Common myeloid progenitor, CD34-positive (primary cell): ENCODE measurements around the gene FAH.
A peak's percentile ranks its signal among the peaks of the same experiment; 100 is the strongest.
"Not testable (repeated sequence)": the region's sequence is repeated elsewhere in the genome, so short reads cannot be mapped to it uniquely, and the experiment has no call there.

Source experiments
- CTCF ChIA-PET: fragments of 350-600 bp; sonication (Branson Sonifier 250); formaldehyde crosslinking; loops from one replicate; lab custom pipeline; 2021; ENCODE audit warnings: antibody characterized with exemption; lab: Charles Lee
- POLR2A ChIA-PET: fragments of 350-600 bp; sonication (Branson Sonifier 250); formaldehyde crosslinking; loops from one replicate; lab custom pipeline; 2021; ENCODE audit warnings: antibody characterized with exemption; lab: Charles Lee
- DNase-seq, 3 donors: peaks; one replicate each; pipeline versions ENCODE4 v3.0.0 to v3.0.0-alpha.2; 2013
- H3K27ac ChIP-seq, 2 experiments: 1 replicate in 1 of 2; 2 replicates in 1 of 2; pipeline ENCODE4 v1.7.0; 2013; ENCODE audit warnings: inconsistent platforms in 2 of 2, low read length in 2 of 2, mild to moderate bottlenecking in 2 of 2, low read depth in 1 of 2, moderate library complexity in 1 of 2; ENCODE audit not compliant: severe bottlenecking in 2 of 2, insufficient read depth in 1 of 2, poor library complexity in 1 of 2
- H3K27me3 ChIP-seq, 5 experiments: replicated peaks in 2 of 5; 1 replicate in 3 of 5; 2 replicates in 2 of 5; pipeline versions ENCODE4 v1.6.1 to v1.7.0; 2013; ENCODE audit warnings: low read length in 4 of 5, mild to moderate bottlenecking in 2 of 5, moderate library complexity in 2 of 5, inconsistent platforms in 1 of 5; ENCODE audit not compliant: insufficient read depth in 5 of 5, control insufficient read depth in 4 of 5
- H3K36me3 ChIP-seq, 4 experiments: 1 replicate in 2 of 4; 2 replicates in 2 of 4; pipeline versions ENCODE4 v1.6.1 to v1.7.0; 2013; ENCODE audit warnings: low read length in 3 of 4, control low read depth in 1 of 4, mild to moderate bottlenecking in 1 of 4; ENCODE audit not compliant: control insufficient read depth in 4 of 4, insufficient read depth in 4 of 4
- H3K4me1 ChIP-seq, 4 experiments: 1 replicate in 3 of 4; 2 replicates in 1 of 4; pipeline versions ENCODE4 v1.6.1 to v1.7.1; 2013; ENCODE audit warnings: low read length in 3 of 4, mild to moderate bottlenecking in 3 of 4, control low read depth in 1 of 4, inconsistent platforms in 1 of 4, moderate library complexity in 1 of 4; ENCODE audit not compliant: control insufficient read depth in 4 of 4, insufficient read depth in 4 of 4; ENCODE audit errors: control extremely low read depth in 1 of 4
- H3K4me3 ChIP-seq, 7 experiments: 1 replicate in 4 of 7; 2 replicates in 3 of 7; pipeline versions ENCODE4 v1.5.1 to v1.7.0; 2013; ENCODE audit warnings: mild to moderate bottlenecking in 7 of 7, low read length in 6 of 7, moderate library complexity in 6 of 7, inconsistent platforms in 2 of 7, low read depth in 2 of 7, control low read depth in 1 of 7; ENCODE audit not compliant: insufficient read depth in 4 of 7, control insufficient read depth in 1 of 7; ENCODE audit errors: extremely low read depth in 1 of 7
- H3K9me3 ChIP-seq, 5 experiments: 1 replicate in 4 of 5; 2 replicates in 1 of 5; pipeline versions ENCODE4 v1.6.1 to v1.7.1; 2013; ENCODE audit warnings: low read length in 4 of 5, mild to moderate bottlenecking in 2 of 5, inconsistent platforms in 1 of 5, low read depth in 1 of 5, moderate library complexity in 1 of 5; ENCODE audit not compliant: control insufficient read depth in 4 of 5, insufficient read depth in 2 of 5; ENCODE audit errors: control extremely low read depth in 1 of 5
- WGBS: methylation state at CpG from one replicate; pipeline ENCODE4 v1.1.5; 2013; ENCODE audit not compliant: insufficient coverage; 5-methylcytosine and 5-hydroxymethylcytosine counted together

FAH gene

DNA sequence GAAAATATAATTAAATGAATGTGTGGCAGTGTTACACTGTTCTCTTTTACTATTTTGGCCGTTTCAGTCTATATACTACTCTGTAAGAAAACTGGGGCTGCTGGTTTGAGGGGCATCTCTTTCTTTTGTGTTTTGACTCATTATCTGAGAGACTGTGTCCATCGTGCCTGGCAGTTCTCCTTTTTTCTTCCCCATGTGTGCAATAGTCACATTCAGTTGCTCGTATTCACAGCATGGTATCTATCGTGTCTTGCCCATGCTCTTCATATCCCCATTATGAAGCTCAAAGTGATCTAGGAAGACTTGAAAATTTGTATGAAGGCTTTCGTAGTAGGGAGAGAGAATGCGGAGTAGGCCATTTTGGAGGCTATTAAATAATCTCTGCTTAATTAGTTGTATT lies 29.8 kb upstream of the FAH start:
- CTCF ChIA-PET = interaction anchor here (2.8 kb wide), 1 partner anchor 46 kb away, joined by 6 read pairs; no protein-coding TSS in a partner anchor
- Histone ChIP-seq H3K4me3 (no peak overlapping the region), H3K9me3 (no peaks in the 10 kb centered on the region), H3K27me3 (no peaks in the 10 kb centered on the region), H3K27ac (no peak overlapping the region), H3K4me1 (peaks cover 0 to 6% (median 3%) of the 10 kb centered on the region in 4 experiments), H3K36me3 (peaks cover 18 to 48% (median 25%) of the 10 kb centered on the region in 4 experiments)
- 100% methylated on average over 3 of the region's 6 CpGs for WGBS
- no peak for DNase-seq
- POLR2A ChIA-PET = no interaction called here

DNA sequence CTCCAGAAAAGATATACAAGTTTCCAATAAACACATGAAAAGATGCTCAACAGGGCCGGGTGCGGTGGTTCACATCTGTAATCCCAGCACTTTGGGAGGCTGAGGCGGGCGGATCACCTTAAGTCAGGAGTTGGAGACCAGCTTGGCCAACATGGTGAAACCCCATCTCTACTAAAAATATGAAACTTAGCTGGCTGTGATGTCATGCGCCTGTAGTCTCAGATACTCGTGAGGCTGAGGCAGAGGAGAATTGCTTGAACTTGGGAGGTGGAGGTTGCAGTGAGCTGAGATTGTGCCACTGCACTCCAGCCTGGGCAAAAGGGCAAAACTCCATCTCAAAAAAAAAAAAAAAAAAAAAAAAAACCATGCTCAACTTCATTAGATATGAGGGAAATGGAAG lies 25.5 kb upstream of the FAH start:
- DNase-seq, CTCF ChIA-PET, H3K9me3 ChIP-seq, H3K27ac ChIP-seq, H3K4me3 ChIP-seq, H3K4me1 ChIP-seq, POLR2A ChIA-PET, H3K27me3 ChIP-seq: not testable (repeated sequence)
- 100% methylated on average over 4 of the region's 6 CpGs for WGBS
- H3K36me3 ChIP-seq = peaks cover 18 to 45% (median 37%) of the 10 kb centered on the region in 4 experiments

DNA sequence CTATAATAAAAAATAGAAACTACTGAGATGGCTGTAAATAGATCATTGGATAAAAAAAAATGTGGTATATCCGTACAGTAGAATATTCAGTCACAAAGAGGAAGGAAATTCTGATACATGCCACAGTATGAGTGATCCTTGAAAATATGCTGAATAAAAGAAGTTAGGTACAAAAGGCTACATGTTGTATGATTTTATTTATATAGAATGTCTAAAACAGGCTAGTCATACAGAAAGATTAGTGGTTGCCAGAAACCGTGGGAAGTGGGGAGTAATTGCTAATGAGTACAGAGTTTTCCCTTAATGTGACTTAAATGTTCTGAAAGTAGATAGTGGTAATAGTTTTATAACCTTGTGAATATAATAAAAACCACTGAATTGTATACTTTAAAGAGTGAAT lies 24.9 kb upstream of the FAH start:
- Histone ChIP-seq H3K4me1 (peaks cover 0 to 6% (median 3%) of the 10 kb centered on the region in 4 experiments), H3K27ac (no peak overlapping the region), H3K4me3 (no peak overlapping the region), H3K36me3 (peaks cover 17 to 49% (median 35%) of the 10 kb centered on the region in 4 experiments), H3K27me3 (no peaks in the 10 kb centered on the region), H3K9me3 (no peaks in the 10 kb centered on the region)
- ChIA-PET CTCF (no interaction called here), POLR2A (no interaction called here)
- 30% methylated on average over 2 of the region's 2 CpGs for WGBS
- no peak for DNase-seq

GRCh38 chr15:80132382-80132781 lies 20.4 kb upstream of the FAH start:
- ChIA-PET POLR2A (no interaction called here), CTCF (no interaction called here)
- DNase-seq = no peak
- WGBS = 94% methylated on average over 3 of the region's 3 CpGs
- H3K27ac ChIP-seq = no peak overlapping the region
- peaks cover 0 to 6% (median 2%) of the 10 kb centered on the region in 4 experiments for H3K4me1 ChIP-seq
- H3K36me3 ChIP-seq = peaks cover 2 to 40% (median 27%) of the 10 kb centered on the region in 4 experiments
- no peak overlapping the region for H3K4me3 ChIP-seq
- H3K27me3 ChIP-seq = no peaks in the 10 kb centered on the region
- no peaks in the 10 kb centered on the region for H3K9me3 ChIP-seq

- no peak for DNase-seq
- Histone ChIP-seq H3K27me3 (no peaks in the 10 kb centered on the region), H3K27ac (no peak overlapping the region), H3K4me3 (no peak overlapping the region), H3K36me3 (peaks cover 0 to 32% (median 13%) of the 10 kb centered on the region in 4 experiments), H3K9me3 (no peaks in the 10 kb centered on the region), H3K4me1 (peaks cover 0 to 5% (median 3%) of the 10 kb centered on the region in 4 experiments)
- WGBS = 94% methylated on average over 2 of the region's 3 CpGs
- POLR2A ChIA-PET = interaction anchor here (0.8 kb wide), 1 partner anchor 23 kb away, joined by 3 read pairs; no protein-coding TSS in a partner anchor
- CTCF ChIA-PET = interaction anchor here (0.9 to 1.4 kb wide), 4 partner anchors 9 to 15 kb away, joined by 3 to 5 read pairs (median 4); no protein-coding TSS in a partner anchor
Observed at GRCh38 chr15:80136854-80137253, 15.9 kb upstream of the FAH start.

DNA sequence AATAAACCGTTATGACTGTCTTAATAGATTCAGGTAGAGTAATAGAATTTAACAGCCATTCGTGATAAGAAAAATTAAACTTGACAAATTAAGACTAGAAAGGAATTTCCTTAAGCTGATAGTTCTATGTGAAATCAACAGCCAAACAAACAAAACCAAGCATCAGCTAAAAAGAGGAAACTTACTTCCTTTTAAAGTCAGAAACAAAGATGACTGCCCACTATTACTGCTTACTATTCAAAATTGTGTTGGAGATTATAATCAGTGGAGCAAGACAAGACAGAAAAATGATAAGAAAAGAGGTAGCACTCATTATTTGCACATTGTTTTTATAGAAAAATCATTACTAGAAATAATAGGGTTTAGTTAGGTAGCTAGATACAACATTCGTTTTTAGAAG lies 13.8 kb upstream of the FAH start:
- ChIA-PET CTCF (interaction anchor here (1.3 to 1.6 kb wide), 2 partner anchors 14 to 22 kb away, joined by 4 to 5 read pairs; partner anchors contain the start of gene FAH), POLR2A (interaction anchor here (0.6 to 1.1 kb wide), 2 partner anchors 10 to 48 kb away, joined by 3 read pairs; no protein-coding TSS in a partner anchor)
- Histone ChIP-seq H3K27ac (no peak overlapping the region), H3K4me1 (peaks cover 0 to 5% (median 3%) of the 10 kb centered on the region in 4 experiments), H3K36me3 (peaks cover 0 to 19% (median 7%) of the 10 kb centered on the region in 4 experiments), H3K9me3 (no peaks in the 10 kb centered on the region), H3K4me3 (no peak overlapping the region), H3K27me3 (no peaks in the 10 kb centered on the region)
- WGBS = no CpG with 5 or more reads among the region's 3 CpGs
- peak in 2 of 3 donors; percentile 19 to 31 for DNase-seq

- DNase-seq = no peak
- Histone ChIP-seq H3K27me3 (no peaks in the 10 kb centered on the region), H3K36me3 (peaks cover 0 to 4% (median 0%) of the 10 kb centered on the region in 4 experiments), H3K27ac (no peak overlapping the region), H3K4me3 (no peak overlapping the region), H3K4me1 (peaks cover 0 to 5% (median 3%) of the 10 kb centered on the region in 4 experiments), H3K9me3 (no peaks in the 10 kb centered on the region)
- 100% methylated on average over 1 of the region's 4 CpGs for WGBS
- POLR2A ChIA-PET = no interaction called here
- CTCF ChIA-PET = interaction anchor here (1.5 to 1.6 kb wide), 2 partner anchors 11 to 31 kb away, joined by 4 to 5 read pairs; no protein-coding TSS in a partner anchor
Observed at GRCh38 chr15:80140909-80141308, 11.9 kb upstream of the FAH start.
